Neutrophil (primary cell): ENCODE data around the gene CREB5.

Experiments
- H3K27ac ChIP-seq: fragments of 200-600 bp; sonication (generic); 2 replicates; pipeline ENCODE4 v1.5.1; 2016; ENCODE audit warnings: mild to moderate bottlenecking, moderate library complexity
- H3K27me3 ChIP-seq: fragments of 200-600 bp; sonication (generic); 2 replicates; pipeline ENCODE4 v1.6.0; 2016; ENCODE audit warnings: mild to moderate bottlenecking
- H3K36me3 ChIP-seq: fragments of 200-600 bp; sonication (generic); 2 replicates; pipeline ENCODE4 v1.5.1; 2017
- H3K4me1 ChIP-seq, 2 experiments: fragments of 200-600 bp in 1 of 2; sonication (generic) in 1 of 2; 1 replicate in 1 of 2; 2 replicates in 1 of 2; pipeline versions ENCODE4 v1.5.1 to v1.6.1; 2013 to 2016; ENCODE audit warnings: low read depth in 1 of 2, low read length in 1 of 2, mild to moderate bottlenecking in 1 of 2, moderate library complexity in 1 of 2; ENCODE audit not compliant: control insufficient read depth in 1 of 2, insufficient read depth in 1 of 2
- H3K4me3 ChIP-seq, 2 experiments: fragments of 200-600 bp in 1 of 2; sonication (generic) in 1 of 2; 1 replicate in 1 of 2; 2 replicates in 1 of 2; pipeline ENCODE4 v1.5.1; 2013 to 2016; ENCODE audit warnings: low read depth in 1 of 2, low read length in 1 of 2, mild to moderate bottlenecking in 1 of 2, moderate library complexity in 1 of 2
- H3K9me3 ChIP-seq: fragments of 200-600 bp; sonication (generic); 2 replicates; pipeline ENCODE4 v1.5.1; 2016
- CTCF ChIP-seq: fragments of 200-600 bp; sonication (generic); IDR thresholded peaks from 2 replicates; pipeline ENCODE4 v1.5.1; 2016; ENCODE audit warnings: antibody characterized with exemption

Gene CREB5

GRCh38 chr7:28858206-28858605, 445.9 kb downstream of the CREB5 start:
- no peak for TF ChIP-seq CTCF
- H3K4me1 ChIP-seq: peaks cover 6 to 10% of the 10 kb centered on the region in 2 experiments
- H3K9me3 ChIP-seq: no peaks in the 10 kb centered on the region
- no peak overlapping the region for H3K4me3 ChIP-seq
- H3K27ac ChIP-seq: no peak overlapping the region
- H3K27me3 ChIP-seq: peaks cover 79% of the 10 kb centered on the region
- no peaks in the 10 kb centered on the region for H3K36me3 ChIP-seq

- no peak overlapping the region for H3K4me3 ChIP-seq
- no peaks in the 10 kb centered on the region for H3K36me3 ChIP-seq
- no peaks in the 10 kb centered on the region for H3K9me3 ChIP-seq
- no peak overlapping the region for H3K27ac ChIP-seq
- H3K27me3 ChIP-seq: peaks cover 79% of the 10 kb centered on the region
- H3K4me1 ChIP-seq: peaks cover under 1 to 5% of the 10 kb centered on the region in 2 experiments
- TF ChIP-seq CTCF: no peak
These were observed 446.6 kb downstream of the CREB5 start for GRCh38 chr7:28858895-28859294.

- H3K27ac ChIP-seq: no peak overlapping the region
- H3K9me3 ChIP-seq: no peaks in the 10 kb centered on the region
- no peaks in the 10 kb centered on the region for H3K4me1 ChIP-seq
- no peak for TF ChIP-seq CTCF
- H3K4me3 ChIP-seq: no peak overlapping the region
- no peaks in the 10 kb centered on the region for H3K36me3 ChIP-seq
- H3K27me3 ChIP-seq: peaks cover 72% of the 10 kb centered on the region
These were observed 449.5 kb downstream of the CREB5 start for GRCh38 chr7:28861825-28862224.

- no peaks in the 10 kb centered on the region for H3K36me3 ChIP-seq
- H3K27ac ChIP-seq: no peak overlapping the region
- H3K27me3 ChIP-seq: peaks cover 70% of the 10 kb centered on the region
- H3K4me3 ChIP-seq: no peak overlapping the region
- TF ChIP-seq CTCF: no peak
- no peaks in the 10 kb centered on the region for H3K9me3 ChIP-seq
- no peaks in the 10 kb centered on the region for H3K4me1 ChIP-seq
These were observed 450.4 kb downstream of the CREB5 start for GRCh38 chr7:28862595-28863272.

DNA sequence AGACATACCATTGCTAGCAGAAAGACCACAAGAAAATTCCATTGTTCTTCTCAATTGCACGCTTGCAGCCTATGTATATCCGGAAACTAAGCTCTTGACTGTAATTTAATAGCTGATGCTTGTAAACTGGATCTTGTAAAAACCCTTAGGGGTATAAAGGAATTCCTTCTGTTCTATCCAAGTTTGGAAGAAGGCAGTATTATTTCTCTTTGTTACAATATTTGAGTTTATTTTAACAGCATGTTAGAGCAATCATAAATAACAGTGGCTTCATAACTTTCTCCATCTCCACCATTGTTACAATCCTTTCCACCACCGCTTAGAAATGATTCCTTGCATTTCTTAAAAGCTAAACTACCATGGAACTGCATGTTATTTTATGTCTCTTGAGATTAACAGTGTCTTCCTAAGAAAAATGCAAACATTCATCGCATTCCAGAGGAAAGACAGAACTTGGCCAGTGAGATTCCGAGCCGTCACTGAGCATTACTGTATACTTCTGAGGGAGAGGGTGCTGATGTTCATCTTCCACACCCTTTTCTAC, 453.4 kb downstream of the CREB5 start:
- H3K4me3 ChIP-seq: no peak overlapping the region
- no peak overlapping the region for H3K27ac ChIP-seq
- no peak for TF ChIP-seq CTCF

More for the DNA sequence above, 453.4 kb downstream of the CREB5 start:
- no peaks in the 10 kb centered on the region for H3K36me3 ChIP-seq
- H3K27me3 ChIP-seq: peaks cover 43% of the 10 kb centered on the region
- no peaks in the 10 kb centered on the region for H3K4me1 ChIP-seq
- H3K9me3 ChIP-seq: no peaks in the 10 kb centered on the region
